Panc1 (cell line): Measurements from ENCODE around the gene GPBAR1. TPM values are rescaled to one million over a fixed set of nuclear protein-coding genes. Genes with fewer than 3 reads are reported as not detected.

ENCODE experiments used
- ATAC-seq: fragments of 200-7000 bp; cut with Tn5 transposase; 2 replicates; pipeline ENCODE4 v1.9.1; 2020; ENCODE audit warnings: mild to moderate bottlenecking, moderate library complexity
- BruUV-seq: library from RNA; stranded (reverse); fragments of 400-500 nt; replicated peaks from 2 replicates; lab custom pipeline; 2021; lab: Mats Ljungman, UMichigan
- CTCF ChIA-PET: fragments of 300-600 bp; sonication (Branson Sonifier 250); formaldehyde crosslinking; loops from one replicate; lab custom pipeline; 2022; ENCODE audit warnings: antibody characterized with exemption; lab: Charles Lee
- POLR2A ChIA-PET: fragments of 300-600 bp; sonication (Branson Sonifier 250); formaldehyde crosslinking; loops from one replicate; lab custom pipeline; 2022; ENCODE audit warnings: antibody characterized with exemption; lab: Charles Lee
- DNase-seq: peaks from one replicate; pipeline ENCODE4 v3.0.0-alpha.2; 2010; ENCODE audit warnings: low read depth, low spot score
- H3K27ac ChIP-seq: 2 replicates; pipeline ENCODE4 v1.5.1; 2011; ENCODE audit warnings: mild to moderate bottlenecking, low read length, inconsistent platforms
- H3K27me3 ChIP-seq: fragments of 200-500 bp; sonication (Bioruptor generic); 2 replicates; pipeline ENCODE4 v1.6.0; 2014; ENCODE audit warnings: low read length, inconsistent platforms; ENCODE audit not compliant: control insufficient read depth, insufficient read depth
- H3K36me3 ChIP-seq: fragments of 200-500 bp; sonication (Bioruptor generic); 2 replicates; pipeline ENCODE4 v1.5.1; 2014; ENCODE audit warnings: inconsistent platforms, mild to moderate bottlenecking, low read length, moderate library complexity; ENCODE audit not compliant: control insufficient read depth, insufficient read depth
- H3K4me1 ChIP-seq: 2 replicates; pipeline ENCODE4 v1.5.1; 2011; ENCODE audit warnings: inconsistent platforms, mild to moderate bottlenecking, low read length, moderate library complexity; ENCODE audit not compliant: control insufficient read depth, insufficient read depth
- H3K4me3 ChIP-seq, 2 experiments: 2 replicates each; pipeline ENCODE4 v1.5.1; 2011 to 2012; ENCODE audit warnings: low read depth in 2 of 2, low read length in 2 of 2, mild to moderate bottlenecking in 2 of 2, inconsistent platforms in 1 of 2, moderate library complexity in 1 of 2
- H3K9me3 ChIP-seq: fragments of 200-500 bp; sonication (Bioruptor generic); 2 replicates; pipeline ENCODE4 v1.5.1; 2014; ENCODE audit warnings: low read depth, mild to moderate bottlenecking, inconsistent platforms, low read length, moderate library complexity; ENCODE audit not compliant: control insufficient read depth, insufficient read depth
- CTCF ChIP-seq: fragments of 450-650 bp; IDR thresholded peaks from 2 replicates; pipeline ENCODE4 v1.5.1; 2017; ENCODE audit warnings: mild to moderate bottlenecking
- POLR2AphosphoS5 ChIP-seq: IDR thresholded peaks from 2 replicates; pipeline ENCODE4 v1.6.1; 2012; ENCODE audit warnings: mild to moderate bottlenecking, low read depth, low read length, moderate library complexity
- REST ChIP-seq, 2 experiments: IDR thresholded peaks; 2 replicates each; pipeline ENCODE4 v1.6.1; 2011 to 2012; ENCODE audit warnings: low read depth in 2 of 2, control low read depth in 1 of 2, low read length in 1 of 2, mild to moderate bottlenecking in 1 of 2, moderate library complexity in 1 of 2; ENCODE audit not compliant: insufficient read depth in 1 of 2
- SIN3A ChIP-seq: IDR thresholded peaks from 2 replicates; pipeline ENCODE4 v1.6.1; 2012; ENCODE audit warnings: low read depth, mild to moderate bottlenecking, low read length, moderate library complexity, borderline replicate concordance; ENCODE audit not compliant: insufficient read depth
- TCF7L2 ChIP-seq: IDR thresholded peaks from 2 replicates; pipeline ENCODE4 v1.6.1; 2011; ENCODE audit warnings: mild to moderate bottlenecking, low read depth, low read length, inconsistent platforms
- in situ Hi-C: cut with HindIII; loops from 2 replicates; pipeline ENCODE4 v1.10.0; 2016; ENCODE audit warnings: low sequenced_read_pairs, low pct_unique_long_range_greater_than_20kb
- intact Hi-C: fragments of 100-400 bp; cut with micrococcal nuclease; formaldehyde crosslinking; loops from one replicate; pipeline ENCODE4 v1.10.0; 2022; ENCODE audit not compliant: unreplicated experiment
- total RNA-seq: library from RNA; stranded (reverse); gene quantifications from one replicate; pipeline ENCODE4 v1.2.1, GENCODE V29; 2021; ENCODE audit not compliant: unreplicated experiment

Gene GPBAR1
- total RNA-seq, 1 experiment from 2014 or later, result 0.18 TPM

- intact Hi-C loops, result loop anchor here (10.0 kb wide), 1 partner anchor 171 kb away; no protein-coding TSS in a partner anchor
- BruUV-seq, result no TSS peak
- DNase-seq, result no peak
- H3K4me3 ChIP-seq, result no peak overlapping the region
- no peaks in the 10 kb centered on the region for H3K27me3 ChIP-seq
- no peaks in the 10 kb centered on the region for H3K36me3 ChIP-seq
- peaks cover 38% of the 10 kb centered on the region for H3K4me1 ChIP-seq
- ATAC-seq, result no peak
- ChIA-PET CTCF (interaction anchor here (0.7 kb wide), 1 partner anchor 139 kb away, joined by 8 read pairs; no protein-coding TSS in a partner anchor), POLR2A (interaction anchor here (0.6 kb wide), 1 partner anchor 10 kb away, joined by 10 read pairs; no protein-coding TSS in a partner anchor)
- no peak for TF ChIP-seq CTCF
- no peak for TF ChIP-seq REST (IDR thresholded peaks at IDR 0.05; ENCODE audit: insufficient read depth in 1 of 2, low read depth in 2 of 2, low read length in 1 of 2)
- TF ChIP-seq TCF7L2, result no peak
- TF ChIP-seq POLR2AphosphoS5, result no peak
- no peak for TF ChIP-seq SIN3A
- H3K27ac ChIP-seq, result no peak overlapping the region
- in situ Hi-C loops, result no loop called here
- H3K9me3 ChIP-seq, result no peaks in the 10 kb centered on the region
These were observed 33.1 kb downstream of the GPBAR1 start for GRCh38 chr2:218293715-218294429.

GRCh38 chr2:218294430-218295022, 33.7 kb downstream of the GPBAR1 start:
- DNase-seq (no peak), ATAC-seq (no peak)
- TF ChIP-seq SIN3A (no peak), TCF7L2 (no peak), REST (IDR thresholded peaks at IDR 0.05; ENCODE audit: insufficient read depth in 1 of 2, low read depth in 2 of 2, low read length in 1 of 2) (no peak), POLR2AphosphoS5 (no peak), CTCF (no peak)
- BruUV-seq, result no TSS peak
- no peak overlapping the region for H3K27ac ChIP-seq
- CTCF ChIA-PET, result interaction anchor here (1.0 kb wide), 1 partner anchor 62 kb away, joined by 4 read pairs; no protein-coding TSS in a partner anchor
- H3K36me3 ChIP-seq, result no peaks in the 10 kb centered on the region
- no peaks in the 10 kb centered on the region for H3K9me3 ChIP-seq
- POLR2A ChIA-PET, result no interaction called here
- H3K4me3 ChIP-seq, result no peak overlapping the region
- peaks cover 36% of the 10 kb centered on the region for H3K4me1 ChIP-seq
- intact Hi-C loops (loop anchor here (10.0 kb wide), 1 partner anchor 170 kb away; no protein-coding TSS in a partner anchor), in situ Hi-C loops (no loop called here)
- no peaks in the 10 kb centered on the region for H3K27me3 ChIP-seq
